ACC112 (cell line): ENCODE data around the gene PRRT4.

Experiments used
- H2AFZ ChIP-seq: fragments of 200-600 bp; sonication (generic); one replicate; pipeline ENCODE4 v1.6.0; 2017; ENCODE audit warnings: antibody characterized with exemption, low read length; ENCODE audit not compliant: unreplicated experiment
- H3K27ac ChIP-seq: fragments of 200-600 bp; sonication (generic); 2 replicates; pipeline ENCODE4 v1.5.1; 2014; ENCODE audit warnings: low read depth, mild to moderate bottlenecking, antibody characterized with exemption, low read length, moderate library complexity
- H3K27me3 ChIP-seq: fragments of 200-600 bp; sonication (generic); 2 replicates; pipeline ENCODE4 v1.6.1; 2014; ENCODE audit warnings: mild to moderate bottlenecking, antibody characterized with exemption, low read length, moderate library complexity, mixed read lengths; ENCODE audit not compliant: insufficient read depth
- H3K36me3 ChIP-seq: fragments of 200-600 bp; sonication (generic); 2 replicates; pipeline ENCODE4 v1.6.1; 2016; ENCODE audit warnings: mild to moderate bottlenecking, antibody characterized with exemption, low read length, moderate library complexity, mixed read lengths; ENCODE audit not compliant: insufficient read depth
- H3K4me1 ChIP-seq: fragments of 200-600 bp; sonication (generic); one replicate; pipeline ENCODE4 v1.6.1; 2016; ENCODE audit warnings: low read length, mixed read lengths; ENCODE audit not compliant: insufficient read depth, unreplicated experiment, control insufficient read depth
- H3K4me3 ChIP-seq: fragments of 200-600 bp; sonication (generic); 2 replicates; pipeline ENCODE4 v1.5.1; 2014; ENCODE audit warnings: mild to moderate bottlenecking, low read depth, low read length
- H3K79me2 ChIP-seq: fragments of 200-600 bp; sonication (generic); one replicate; pipeline ENCODE4 v1.6.0; 2016; ENCODE audit warnings: low read length; ENCODE audit not compliant: control insufficient read depth, unreplicated experiment, insufficient read depth

Gene PRRT4

GRCh38 chr7:128385988-128386925 is 24.8 kb upstream of the PRRT4 start:
- H3K4me1 ChIP-seq: no peaks in the 10 kb centered on the region
- no peak overlapping the region for H3K27ac ChIP-seq
- H3K36me3 ChIP-seq: no peaks in the 10 kb centered on the region
- no peaks in the 10 kb centered on the region for H3K79me2 ChIP-seq
- H3K4me3 ChIP-seq: no peak overlapping the region
- 0 out of 2 replicates have a peak, but pooled peaks cover 8% of the 10 kb centered on the region for H3K27me3 ChIP-seq
- no peak overlapping the region for H2AFZ ChIP-seq

DNA sequence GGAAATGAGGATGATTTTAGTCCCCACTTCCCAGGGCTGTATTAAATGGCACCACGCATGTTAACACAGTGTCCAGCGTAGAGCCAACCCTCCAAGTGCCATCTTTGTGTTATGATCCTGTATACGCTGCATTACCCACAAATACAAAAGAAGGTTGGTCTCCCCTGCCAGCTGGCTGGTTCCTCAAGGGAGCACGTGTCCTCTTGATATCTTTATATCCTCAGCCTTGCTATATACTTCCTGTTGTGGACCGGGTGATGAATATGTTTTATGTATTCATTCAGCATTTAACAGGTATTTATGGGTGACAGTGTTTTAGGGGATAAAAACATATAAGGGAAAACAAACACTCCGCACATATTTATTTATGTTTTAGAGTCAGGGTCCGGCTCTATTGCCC is 23.2 kb upstream of the PRRT4 start:
- Histone ChIP-seq H3K4me3 (no peak overlapping the region), H3K79me2 (no peaks in the 10 kb centered on the region), H3K36me3 (no peaks in the 10 kb centered on the region), H3K27me3 (0 out of 2 replicates have a peak, but pooled peaks cover 8% of the 10 kb centered on the region), H2AFZ (no peak overlapping the region), H3K27ac (no peak overlapping the region), H3K4me1 (no peaks in the 10 kb centered on the region)

GRCh38 chr7:128383776-128384175 is 22.3 kb upstream of the PRRT4 start:
- Histone ChIP-seq H3K36me3 (no peaks in the 10 kb centered on the region), H2AFZ (no peak overlapping the region), H3K4me1 (no peaks in the 10 kb centered on the region), H3K79me2 (no peaks in the 10 kb centered on the region), H3K27ac (no peak overlapping the region), H3K27me3 (0 out of 2 replicates have a peak, but pooled peaks cover 8% of the 10 kb centered on the region), H3K4me3 (no peak overlapping the region)

GRCh38 chr7:128381161-128381821 is 19.8 kb upstream of the PRRT4 start:
- H3K79me2 ChIP-seq: no peaks in the 10 kb centered on the region
- H3K4me1 ChIP-seq: no peaks in the 10 kb centered on the region
- H3K36me3 ChIP-seq: no peaks in the 10 kb centered on the region
- H2AFZ ChIP-seq: no peak overlapping the region
- no peak overlapping the region for H3K27ac ChIP-seq
- H3K4me3 ChIP-seq: no peak overlapping the region
- no peaks in the 10 kb centered on the region for H3K27me3 ChIP-seq

DNA sequence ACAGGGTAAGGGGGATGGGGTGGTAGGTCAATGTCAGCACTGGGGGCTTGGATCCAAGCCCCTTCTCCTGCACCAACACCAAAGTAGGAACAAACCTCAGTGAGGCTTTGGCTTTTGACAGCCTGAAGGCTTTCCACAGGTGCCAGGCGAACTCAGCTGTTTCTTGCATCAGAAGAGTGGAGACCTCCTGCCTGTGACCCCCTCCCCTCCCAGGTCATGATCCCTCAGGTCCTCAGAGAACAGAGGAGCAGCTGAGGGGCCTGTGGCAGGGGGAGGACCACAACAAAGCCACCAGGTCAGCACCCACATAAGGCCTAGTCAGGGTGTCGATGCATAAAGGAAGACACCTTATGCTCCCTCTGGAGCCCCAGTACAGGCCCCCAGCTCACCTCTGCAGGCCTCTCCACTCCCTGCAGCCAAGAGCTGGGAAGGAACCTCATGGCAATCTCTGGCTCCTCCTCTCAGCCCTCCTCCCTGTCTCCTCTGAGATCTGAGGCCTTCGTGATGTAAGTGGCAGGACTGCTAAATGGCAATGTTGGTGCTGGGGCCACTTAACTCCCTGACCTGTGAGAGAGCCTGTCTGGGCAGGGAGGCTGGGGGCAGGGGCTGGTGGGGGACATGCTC is 19.1 kb upstream of the PRRT4 start:
- Histone ChIP-seq H3K27ac (no peak overlapping the region), H3K27me3 (no peaks in the 10 kb centered on the region), H3K4me1 (no peaks in the 10 kb centered on the region), H3K79me2 (no peaks in the 10 kb centered on the region), H3K36me3 (no peaks in the 10 kb centered on the region), H2AFZ (no peak overlapping the region), H3K4me3 (no peak overlapping the region)

- Histone ChIP-seq H3K4me3 (no peak overlapping the region), H3K27me3 (no peaks in the 10 kb centered on the region)
Measured at GRCh38 chr7:128379900-128380479, 18.5 kb upstream of the PRRT4 start.

GRCh38 chr7:128378637-128379036 is 17.1 kb upstream of the PRRT4 start:
- Histone ChIP-seq H3K27ac (no peak overlapping the region), H3K4me3 (no peak overlapping the region), H3K36me3 (no peaks in the 10 kb centered on the region), H3K27me3 (no peaks in the 10 kb centered on the region), H3K79me2 (no peaks in the 10 kb centered on the region), H2AFZ (no peak overlapping the region), H3K4me1 (no peaks in the 10 kb centered on the region)

More at GRCh38 chr7:128379900-128380479, 18.5 kb upstream of the PRRT4 start:
- no peak overlapping the region for H3K27ac ChIP-seq
- no peaks in the 10 kb centered on the region for H3K36me3 ChIP-seq
- no peak overlapping the region for H2AFZ ChIP-seq
- H3K79me2 ChIP-seq: no peaks in the 10 kb centered on the region
- H3K4me1 ChIP-seq: no peaks in the 10 kb centered on the region

GRCh38 chr7:128376077-128376476 is 14.6 kb upstream of the PRRT4 start:
- no peaks in the 10 kb centered on the region for H3K4me1 ChIP-seq
- H3K79me2 ChIP-seq: no peaks in the 10 kb centered on the region
- no peak overlapping the region for H3K27ac ChIP-seq
- no peaks in the 10 kb centered on the region for H3K27me3 ChIP-seq
- no peaks in the 10 kb centered on the region for H3K36me3 ChIP-seq
- H2AFZ ChIP-seq: no peak overlapping the region
- H3K4me3 ChIP-seq: no peak overlapping the region

- Histone ChIP-seq H3K36me3 (no peaks in the 10 kb centered on the region), H3K27me3 (no peaks in the 10 kb centered on the region)
Measured at GRCh38 chr7:128374041-128374440, 12.6 kb upstream of the PRRT4 start.

GRCh38 chr7:128373606-128374005 is 12.1 kb upstream of the PRRT4 start:
- Histone ChIP-seq H3K27me3 (no peaks in the 10 kb centered on the region), H3K36me3 (no peaks in the 10 kb centered on the region), H2AFZ (no peak overlapping the region), H3K79me2 (no peaks in the 10 kb centered on the region), H3K4me3 (no peak overlapping the region), H3K27ac (no peak overlapping the region), H3K4me1 (no peaks in the 10 kb centered on the region)

More at GRCh38 chr7:128374041-128374440, 12.6 kb upstream of the PRRT4 start:
- H3K27ac ChIP-seq: no peak overlapping the region
- H3K4me1 ChIP-seq: no peaks in the 10 kb centered on the region
- no peak overlapping the region for H3K4me3 ChIP-seq
- H3K79me2 ChIP-seq: no peaks in the 10 kb centered on the region
- no peak overlapping the region for H2AFZ ChIP-seq
